Parathyroid adenoma (tissue), 2 donors: ENCODE measurements around the gene SLC18B1.

Experiments used
- H2AFZ ChIP-seq: fragments of 300-600 bp; sonication (generic); one replicate; pipeline ENCODE4 v1.7.0; 2017; ENCODE audit warnings: antibody characterized with exemption, mild to moderate bottlenecking
- H3K27ac ChIP-seq: fragments of 300-600 bp; sonication (generic); one replicate; pipeline ENCODE4 v1.7.0; 2017
- H3K27me3 ChIP-seq: fragments of 300-600 bp; sonication (generic); one replicate; pipeline ENCODE4 v1.7.0; 2017; ENCODE audit warnings: low read length; ENCODE audit not compliant: control insufficient read depth, insufficient read depth
- H3K36me3 ChIP-seq: fragments of 300-600 bp; sonication (generic); one replicate; pipeline ENCODE4 v1.7.0; 2017; ENCODE audit warnings: low read length; ENCODE audit not compliant: control insufficient read depth, insufficient read depth
- H3K4me1 ChIP-seq: fragments of 300-600 bp; sonication (generic); one replicate; pipeline ENCODE4 v1.7.0; 2017; ENCODE audit warnings: control low read depth
- H3K4me2 ChIP-seq: fragments of 300-600 bp; sonication (generic); one replicate; pipeline ENCODE4 v1.7.0; 2017; ENCODE audit warnings: low read length
- H3K4me3 ChIP-seq: fragments of 300-600 bp; sonication (generic); one replicate; pipeline ENCODE4 v1.7.0; 2017; ENCODE audit warnings: low read depth, low read length
- H3K79me2 ChIP-seq: fragments of 300-600 bp; sonication (generic); one replicate; pipeline ENCODE4 v1.7.0; 2017; ENCODE audit warnings: control low read depth
- H3K9ac ChIP-seq: fragments of 300-600 bp; sonication (generic); one replicate; pipeline ENCODE4 v1.7.0; 2017; ENCODE audit warnings: mild to moderate bottlenecking
- H3K9me3 ChIP-seq: fragments of 300-600 bp; sonication (generic); one replicate; pipeline ENCODE4 v1.7.0; 2017; ENCODE audit warnings: low read length; ENCODE audit not compliant: control insufficient read depth
- TF ChIP-seq, protein P1 (sequence below): fragments of 300-600 bp; sonication (generic); IDR thresholded peaks from one replicate; pipeline ENCODE4 v1.7.0; 2017; ENCODE audit warnings: antibody characterized with exemption, mild to moderate bottlenecking
- donor health status: primary hyperparathyroidism.

The SLC18B1 gene

DNA sequence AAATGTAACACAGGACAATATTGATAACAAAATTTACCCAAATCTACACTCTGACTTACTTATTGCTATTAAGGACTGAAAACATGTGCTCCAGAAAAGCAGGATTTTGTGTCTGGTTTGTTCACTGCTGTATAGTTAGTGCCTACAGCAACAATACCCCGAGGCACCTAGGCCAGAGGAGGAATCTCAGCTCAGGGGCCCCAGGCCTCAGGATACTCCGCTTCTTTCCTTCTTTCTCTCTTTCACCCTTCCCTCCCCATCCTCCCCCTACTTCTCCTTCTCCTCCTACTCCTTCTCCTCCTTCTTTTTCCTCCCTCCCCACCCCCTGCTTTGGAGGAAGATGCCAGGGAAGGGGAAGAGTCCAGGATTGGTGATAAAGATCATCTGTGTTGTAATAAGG is 39.7 kb downstream of the SLC18B1 start:
- no peak overlapping the region for H2AFZ ChIP-seq
- H3K4me2 ChIP-seq, result no peak overlapping the region
- TF ChIP-seq, protein P1, sequence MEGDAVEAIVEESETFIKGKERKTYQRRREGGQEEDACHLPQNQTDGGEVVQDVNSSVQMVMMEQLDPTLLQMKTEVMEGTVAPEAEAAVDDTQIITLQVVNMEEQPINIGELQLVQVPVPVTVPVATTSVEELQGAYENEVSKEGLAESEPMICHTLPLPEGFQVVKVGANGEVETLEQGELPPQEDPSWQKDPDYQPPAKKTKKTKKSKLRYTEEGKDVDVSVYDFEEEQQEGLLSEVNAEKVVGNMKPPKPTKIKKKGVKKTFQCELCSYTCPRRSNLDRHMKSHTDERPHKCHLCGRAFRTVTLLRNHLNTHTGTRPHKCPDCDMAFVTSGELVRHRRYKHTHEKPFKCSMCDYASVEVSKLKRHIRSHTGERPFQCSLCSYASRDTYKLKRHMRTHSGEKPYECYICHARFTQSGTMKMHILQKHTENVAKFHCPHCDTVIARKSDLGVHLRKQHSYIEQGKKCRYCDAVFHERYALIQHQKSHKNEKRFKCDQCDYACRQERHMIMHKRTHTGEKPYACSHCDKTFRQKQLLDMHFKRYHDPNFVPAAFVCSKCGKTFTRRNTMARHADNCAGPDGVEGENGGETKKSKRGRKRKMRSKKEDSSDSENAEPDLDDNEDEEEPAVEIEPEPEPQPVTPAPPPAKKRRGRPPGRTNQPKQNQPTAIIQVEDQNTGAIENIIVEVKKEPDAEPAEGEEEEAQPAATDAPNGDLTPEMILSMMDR, result no peak
- H3K4me3 ChIP-seq, result no peak overlapping the region
- no peaks in the 10 kb centered on the region for H3K4me1 ChIP-seq
- H3K9me3 ChIP-seq, result no peaks in the 10 kb centered on the region
- no peak overlapping the region for H3K9ac ChIP-seq
- H3K79me2 ChIP-seq, result no peaks in the 10 kb centered on the region
- H3K27me3 ChIP-seq, result no peaks in the 10 kb centered on the region
- no peak overlapping the region for H3K27ac ChIP-seq
- no peaks in the 10 kb centered on the region for H3K36me3 ChIP-seq

DNA sequence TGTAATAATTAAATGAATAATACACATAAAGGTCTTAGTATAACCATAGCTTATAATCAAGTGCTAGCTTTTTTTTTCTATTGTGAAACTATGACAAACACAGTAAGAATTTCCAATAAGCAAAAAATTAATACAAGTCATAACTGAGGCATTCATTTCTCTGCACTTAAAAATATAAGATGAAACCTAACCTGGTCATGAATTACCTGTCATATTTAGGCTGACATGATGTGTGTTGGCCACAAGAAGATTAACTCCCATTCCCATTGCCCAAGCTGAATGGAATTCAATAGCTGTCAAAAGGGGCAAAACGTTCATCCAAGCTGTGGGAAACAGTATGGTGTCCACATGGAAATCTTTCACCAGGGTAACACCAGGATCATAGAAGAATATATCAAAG is 46.2 kb downstream of the SLC18B1 start:
- TF ChIP-seq, protein P1, result no peak
- no peaks in the 10 kb centered on the region for H3K79me2 ChIP-seq
- H3K27me3 ChIP-seq, result no peaks in the 10 kb centered on the region
- H3K4me2 ChIP-seq, result no peak overlapping the region
- no peak overlapping the region for H2AFZ ChIP-seq
- no peak overlapping the region for H3K9ac ChIP-seq
- no peaks in the 10 kb centered on the region for H3K9me3 ChIP-seq
- no peaks in the 10 kb centered on the region for H3K36me3 ChIP-seq
- H3K4me1 ChIP-seq, result no peaks in the 10 kb centered on the region
- H3K4me3 ChIP-seq, result no peak overlapping the region
- no peak overlapping the region for H3K27ac ChIP-seq

DNA sequence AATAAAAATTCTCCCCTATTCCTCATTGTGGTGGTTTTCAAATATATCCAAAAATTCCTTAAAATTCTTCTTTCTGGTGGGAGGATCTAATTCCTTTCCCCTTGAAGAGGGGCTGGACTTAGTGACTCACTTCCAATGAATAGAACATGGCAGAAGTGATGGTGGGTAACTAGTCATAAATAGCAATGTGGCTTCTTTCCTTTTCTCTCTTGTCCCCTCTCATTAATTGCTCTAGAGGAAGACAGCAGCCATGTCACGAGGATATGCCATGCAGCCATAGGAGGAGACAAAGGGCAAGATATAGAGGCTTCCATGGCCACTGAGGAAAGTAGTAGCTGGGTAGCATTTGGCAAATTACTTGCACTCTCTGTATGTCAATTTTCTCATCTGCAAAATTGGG is 46.6 kb downstream of the SLC18B1 start:
- no peaks in the 10 kb centered on the region for H3K9me3 ChIP-seq
- no peak overlapping the region for H3K9ac ChIP-seq
- H3K27ac ChIP-seq, result no peak overlapping the region
- H3K79me2 ChIP-seq, result no peaks in the 10 kb centered on the region
- H3K27me3 ChIP-seq, result no peaks in the 10 kb centered on the region
- H3K4me1 ChIP-seq, result no peaks in the 10 kb centered on the region
- H3K4me2 ChIP-seq, result no peak overlapping the region
- no peaks in the 10 kb centered on the region for H3K36me3 ChIP-seq
- TF ChIP-seq, protein P1, result no peak
- no peak overlapping the region for H3K4me3 ChIP-seq
- H2AFZ ChIP-seq, result no peak overlapping the region

DNA sequence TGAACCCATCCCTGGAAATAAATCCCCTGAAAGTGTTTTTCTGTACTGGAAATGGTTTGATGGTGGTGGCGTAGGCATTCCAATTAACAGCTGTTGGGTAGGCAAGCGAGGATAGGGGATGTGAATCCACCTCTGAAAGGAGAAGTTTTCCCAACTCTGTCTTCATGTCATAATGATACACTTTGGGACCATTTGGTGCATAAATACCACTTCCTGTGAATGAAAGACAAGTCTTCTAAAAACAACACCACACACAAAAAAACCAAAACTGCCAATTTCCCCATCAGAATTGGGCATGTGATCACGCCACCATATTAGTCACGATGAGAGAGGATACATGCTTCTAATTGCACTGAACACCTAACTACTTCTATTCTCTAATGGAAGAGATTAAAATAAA is 47.1 kb downstream of the SLC18B1 start:
- H3K9ac ChIP-seq, result no peak overlapping the region
- H3K4me3 ChIP-seq, result no peak overlapping the region
- no peaks in the 10 kb centered on the region for H3K79me2 ChIP-seq
- H2AFZ ChIP-seq, result no peak overlapping the region
- H3K4me2 ChIP-seq, result no peak overlapping the region
- H3K4me1 ChIP-seq, result no peaks in the 10 kb centered on the region
- no peaks in the 10 kb centered on the region for H3K27me3 ChIP-seq
- H3K27ac ChIP-seq, result no peak overlapping the region
- no peaks in the 10 kb centered on the region for H3K9me3 ChIP-seq
- TF ChIP-seq, protein P1, result no peak
- no peaks in the 10 kb centered on the region for H3K36me3 ChIP-seq

- no peaks in the 10 kb centered on the region for H3K4me1 ChIP-seq
- no peaks in the 10 kb centered on the region for H3K36me3 ChIP-seq
- H3K9ac ChIP-seq, result no peak overlapping the region
- H3K79me2 ChIP-seq, result no peaks in the 10 kb centered on the region
- H3K4me3 ChIP-seq, result no peak overlapping the region
- no peak overlapping the region for H2AFZ ChIP-seq
- no peaks in the 10 kb centered on the region for H3K27me3 ChIP-seq
- TF ChIP-seq, protein P1, result no peak
- H3K27ac ChIP-seq, result no peak overlapping the region
- no peak overlapping the region for H3K4me2 ChIP-seq
- H3K9me3 ChIP-seq, result no peaks in the 10 kb centered on the region
Measured at GRCh38 chr6:132750455-132751248, 47.8 kb downstream of the SLC18B1 start.
